Breast epithelium (tissue), 3 donors: Measurements from ENCODE around the gene METAP2.

Source experiments
- POLR2A ChIP-seq: fragments of 450-650 bp; IDR thresholded peaks from one replicate; pipeline ENCODE4 v1.6.1; 2016; ENCODE audit warnings: antibody characterized with exemption, mild to moderate bottlenecking, moderate library complexity
- TF ChIP-seq, protein P1 (sequence below), 3 donors: fragments of 450-650 bp; IDR thresholded peaks; one replicate each; pipeline ENCODE4 v1.5.1; 2016 to 2017; ENCODE audit warnings: antibody characterized with exemption in 3 of 3, mild to moderate bottlenecking in 3 of 3, moderate library complexity in 3 of 3

- TF ChIP-seq, protein P1, sequence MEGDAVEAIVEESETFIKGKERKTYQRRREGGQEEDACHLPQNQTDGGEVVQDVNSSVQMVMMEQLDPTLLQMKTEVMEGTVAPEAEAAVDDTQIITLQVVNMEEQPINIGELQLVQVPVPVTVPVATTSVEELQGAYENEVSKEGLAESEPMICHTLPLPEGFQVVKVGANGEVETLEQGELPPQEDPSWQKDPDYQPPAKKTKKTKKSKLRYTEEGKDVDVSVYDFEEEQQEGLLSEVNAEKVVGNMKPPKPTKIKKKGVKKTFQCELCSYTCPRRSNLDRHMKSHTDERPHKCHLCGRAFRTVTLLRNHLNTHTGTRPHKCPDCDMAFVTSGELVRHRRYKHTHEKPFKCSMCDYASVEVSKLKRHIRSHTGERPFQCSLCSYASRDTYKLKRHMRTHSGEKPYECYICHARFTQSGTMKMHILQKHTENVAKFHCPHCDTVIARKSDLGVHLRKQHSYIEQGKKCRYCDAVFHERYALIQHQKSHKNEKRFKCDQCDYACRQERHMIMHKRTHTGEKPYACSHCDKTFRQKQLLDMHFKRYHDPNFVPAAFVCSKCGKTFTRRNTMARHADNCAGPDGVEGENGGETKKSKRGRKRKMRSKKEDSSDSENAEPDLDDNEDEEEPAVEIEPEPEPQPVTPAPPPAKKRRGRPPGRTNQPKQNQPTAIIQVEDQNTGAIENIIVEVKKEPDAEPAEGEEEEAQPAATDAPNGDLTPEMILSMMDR (IDR thresholded peaks at IDR 0.05): no peak
- TF ChIP-seq POLR2A: no peak
Measured at GRCh38 chr12:95443459-95443858, 30.5 kb upstream of the METAP2 start.
